HEK293T (cell line): ENCODE data around the gene SSBP2.

ENCODE experiments used
- CTCF ChIA-PET: fragments of 350-600 bp; formaldehyde crosslinking; extraction: SDS; loops from one replicate; lab custom pipeline; 2021; ENCODE audit warnings: antibody characterized with exemption, inconsistent platforms; lab: Yijun Ruan, JAX
- POLR2A ChIA-PET: fragments of 350-600 bp; formaldehyde crosslinking; extraction: SDS; loops from one replicate; lab custom pipeline; 2020; ENCODE audit warnings: antibody characterized with exemption, inconsistent platforms; lab: Yijun Ruan, JAX
- DNase-seq: peaks from one replicate; pipeline ENCODE4 v3.0.0; 2012; ENCODE audit warnings: mixed read lengths; ENCODE audit errors: extremely low spot score
- ARNT ChIP-seq: fragments of 450-650 bp; IDR thresholded peaks from 2 replicates; pipeline ENCODE4 v1.6.1; 2017; ENCODE audit warnings: mild to moderate bottlenecking
- BHLHE40 ChIP-seq: fragments of 450-650 bp; IDR thresholded peaks from 2 replicates; pipeline ENCODE4 v1.6.1; 2016; ENCODE audit warnings: mild to moderate bottlenecking, moderate library complexity, borderline replicate concordance
- CTBP1 ChIP-seq: fragments of 450-650 bp; IDR thresholded peaks from 2 replicates; pipeline ENCODE4 v1.6.1; 2016; ENCODE audit warnings: borderline replicate concordance
- ELF4 ChIP-seq: fragments of 450-650 bp; IDR thresholded peaks from 2 replicates; pipeline ENCODE4 v1.6.1; 2017; ENCODE audit warnings: antibody characterized with exemption
- FOXA1 ChIP-seq: fragments of 450-650 bp; IDR thresholded peaks from 2 replicates; pipeline ENCODE4 v1.6.1; 2016; ENCODE audit warnings: mild to moderate bottlenecking
- FOXK2 ChIP-seq: fragments of 450-650 bp; IDR thresholded peaks from 2 replicates; pipeline ENCODE4 v1.6.1; 2016; ENCODE audit warnings: mild to moderate bottlenecking
- FOXM1 ChIP-seq: fragments of 450-650 bp; IDR thresholded peaks from 2 replicates; pipeline ENCODE4 v1.6.1; 2017; ENCODE audit warnings: mild to moderate bottlenecking, borderline replicate concordance
- HDGF ChIP-seq: fragments of 450-650 bp; IDR thresholded peaks from 2 replicates; pipeline ENCODE4 v1.6.1; 2017; ENCODE audit warnings: antibody characterized with exemption, borderline replicate concordance
- L3MBTL2 ChIP-seq: fragments of 450-650 bp; conservative IDR thresholded peaks from 2 replicates; pipeline ENCODE4 v1.6.1; 2016; ENCODE audit warnings: mild to moderate bottlenecking
- LEF1 ChIP-seq: fragments of 450-650 bp; IDR thresholded peaks from 2 replicates; pipeline ENCODE4 v1.6.1; 2017; ENCODE audit warnings: mild to moderate bottlenecking, borderline replicate concordance
- NFRKB ChIP-seq: fragments of 450-650 bp; IDR thresholded peaks from 2 replicates; pipeline ENCODE4 v1.6.1; 2016; ENCODE audit warnings: mild to moderate bottlenecking, moderate library complexity
- SP1 ChIP-seq: fragments of 450-650 bp; IDR thresholded peaks from 2 replicates; pipeline ENCODE4 v1.6.1; 2017
- SUZ12 ChIP-seq: fragments of 450-650 bp; IDR thresholded peaks from 2 replicates; pipeline ENCODE4 v1.6.1; 2016; ENCODE audit warnings: mild to moderate bottlenecking
- TARDBP ChIP-seq: fragments of 450-650 bp; IDR thresholded peaks from 2 replicates; pipeline ENCODE4 v1.6.1; 2016
- ZNF384 ChIP-seq: fragments of 450-650 bp; IDR thresholded peaks from 2 replicates; pipeline ENCODE4 v1.6.1; 2016
- TF ChIP-seq, protein P1 (sequence below): fragments of 450-650 bp; IDR thresholded peaks from 2 replicates; pipeline ENCODE4 v1.6.1; 2016

SSBP2 gene

GRCh38 chr5:81428446-81428845 lies 322.5 kb downstream of the SSBP2 start:
- no peak for TF ChIP-seq NFRKB
- TF ChIP-seq ZNF384: 0 out of 2 replicates have a peak, but pooled peaks have one; percentile 28
- ChIA-PET CTCF (interaction anchor here (0.6 kb wide), 1 partner anchor 841 kb away, joined by 5 read pairs; no protein-coding TSS in a partner anchor), POLR2A (no interaction called here)
- no peak for DNase-seq

DNA sequence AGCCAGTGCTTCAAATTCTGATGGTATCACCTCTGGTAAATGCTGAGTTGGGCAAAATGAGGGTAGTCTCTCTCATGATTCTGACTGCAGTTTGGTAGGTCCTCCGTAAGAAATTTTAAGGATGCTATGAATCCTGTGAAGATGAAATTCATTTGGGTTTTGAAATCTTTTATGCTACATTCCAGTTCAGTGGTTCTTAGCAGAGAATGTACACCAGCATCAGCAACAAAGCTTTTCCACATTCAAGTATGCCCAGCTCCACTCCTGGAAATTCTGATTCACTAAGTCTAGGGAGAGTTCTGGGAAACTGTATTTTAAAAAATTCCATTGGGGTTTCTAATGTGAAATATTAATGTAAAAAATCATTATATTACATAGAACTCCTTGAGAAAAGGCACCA lies 323.3 kb downstream of the SSBP2 start:
- no peak for DNase-seq
- CTCF ChIA-PET: interaction anchor here (0.7 kb wide), 1 partner anchor 831 kb away, joined by 3 read pairs; no protein-coding TSS in a partner anchor
- TF ChIP-seq SP1 (no peak), TARDBP (no peak), FOXA1 (no peak), BHLHE40 (no peak), FOXK2 (no peak), CTBP1 (no peak), LEF1 (no peak), ZNF384 (no peak), SUZ12 (no peak), ARNT (no peak), L3MBTL2 (no peak), NFRKB (no peak), HDGF (no peak), FOXM1 (no peak), ELF4 (no peak)
- TF ChIP-seq, protein P1, sequence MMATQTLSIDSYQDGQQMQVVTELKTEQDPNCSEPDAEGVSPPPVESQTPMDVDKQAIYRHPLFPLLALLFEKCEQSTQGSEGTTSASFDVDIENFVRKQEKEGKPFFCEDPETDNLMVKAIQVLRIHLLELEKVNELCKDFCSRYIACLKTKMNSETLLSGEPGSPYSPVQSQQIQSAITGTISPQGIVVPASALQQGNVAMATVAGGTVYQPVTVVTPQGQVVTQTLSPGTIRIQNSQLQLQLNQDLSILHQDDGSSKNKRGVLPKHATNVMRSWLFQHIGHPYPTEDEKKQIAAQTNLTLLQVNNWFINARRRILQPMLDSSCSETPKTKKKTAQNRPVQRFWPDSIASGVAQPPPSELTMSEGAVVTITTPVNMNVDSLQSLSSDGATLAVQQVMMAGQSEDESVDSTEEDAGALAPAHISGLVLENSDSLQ: no peak
- POLR2A ChIA-PET: no interaction called here

DNA sequence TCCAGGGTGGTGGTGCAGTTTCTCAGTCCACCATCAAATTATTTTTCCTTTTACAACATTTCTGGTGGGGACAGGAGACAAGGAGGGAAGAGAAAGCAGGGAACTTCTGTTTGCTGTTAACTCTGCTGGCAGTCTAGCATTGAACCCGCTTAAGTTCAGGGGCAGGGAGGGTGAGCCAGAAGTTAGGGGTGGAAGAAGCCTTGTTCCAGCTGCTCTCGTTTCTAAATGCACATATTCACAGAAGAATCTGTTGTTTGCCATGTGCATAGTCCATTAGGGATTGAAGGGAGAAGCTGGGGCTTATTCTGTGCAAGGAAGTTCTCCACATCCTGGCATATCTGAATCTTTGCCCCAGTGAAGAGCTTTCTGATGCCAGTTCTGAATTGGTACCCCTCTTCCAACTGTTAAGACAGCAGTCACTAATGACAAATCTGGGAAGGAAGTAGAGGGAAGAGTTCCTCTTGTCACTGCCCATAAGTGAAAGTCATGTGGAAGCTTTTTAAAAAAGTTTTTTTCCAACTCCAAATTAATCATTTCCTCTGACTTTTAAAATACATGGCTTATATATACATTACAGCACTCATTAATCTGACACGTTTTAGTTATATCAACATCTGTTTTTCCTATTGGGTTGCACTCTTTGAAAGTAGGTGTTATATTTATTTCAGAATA lies 324.4 kb downstream of the SSBP2 start:
- ChIA-PET CTCF (interaction anchor here (0.5 to 1.4 kb wide), 6 partner anchors 16 to 1917 kb away, joined by 3 to 6 read pairs (median 4); no protein-coding TSS in a partner anchor), POLR2A (no interaction called here)
- TF ChIP-seq TARDBP (no peak), L3MBTL2 (no peak), FOXM1 (no peak), ARNT (no peak), SP1 (no peak), BHLHE40 (no peak), ZNF384 (no peak), CTBP1 (no peak), ELF4 (no peak), HDGF (no peak), LEF1 (no peak), SUZ12 (no peak)
- TF ChIP-seq, protein P1: no peak
- no peak for DNase-seq

GRCh38 chr5:81425569-81425968 lies 325.3 kb downstream of the SSBP2 start:
- POLR2A ChIA-PET: no interaction called here
- TF ChIP-seq ARNT (no peak), ZNF384 (peak; percentile 90), TARDBP (no peak), LEF1 (no peak)
- TF ChIP-seq, protein P1: no peak
- CTCF ChIA-PET: interaction anchor here (0.8 to 1.4 kb wide), 4 partner anchors 8 to 740 kb away, joined by 3 to 4 read pairs (median 4); no protein-coding TSS in a partner anchor
- DNase-seq: no peak

GRCh38 chr5:81424728-81425127 lies 326.2 kb downstream of the SSBP2 start:
- POLR2A ChIA-PET: no interaction called here
- DNase-seq: no peak
- no peak for TF ChIP-seq FOXK2
- TF ChIP-seq CTBP1: no peak
- TF ChIP-seq ZNF384: no peak
- no peak for TF ChIP-seq SUZ12
- TF ChIP-seq L3MBTL2: no peak
- no peak for TF ChIP-seq TARDBP
- no peak for TF ChIP-seq FOXA1
- no peak for TF ChIP-seq ARNT
- TF ChIP-seq LEF1: no peak
- TF ChIP-seq ELF4: no peak
- TF ChIP-seq, protein P1: no peak
- TF ChIP-seq NFRKB: no peak
- no peak for TF ChIP-seq BHLHE40
- CTCF ChIA-PET: interaction anchor here (0.9 to 1.1 kb wide), 2 partner anchors 9 to 68 kb away, joined by 3 to 4 read pairs; no protein-coding TSS in a partner anchor

- CTCF ChIA-PET: interaction anchor here (0.6 kb wide), 1 partner anchor 835 kb away, joined by 3 read pairs; no protein-coding TSS in a partner anchor
These were observed 328.2 kb downstream of the SSBP2 start for GRCh38 chr5:81422671-81423070.

More at GRCh38 chr5:81422671-81423070, 328.2 kb downstream of the SSBP2 start:
- TF ChIP-seq, protein P1: peak; percentile 65
- no peak for TF ChIP-seq NFRKB
- no peak for TF ChIP-seq BHLHE40
- no peak for TF ChIP-seq SUZ12
- TF ChIP-seq ELF4: no peak
- TF ChIP-seq FOXM1: no peak
- TF ChIP-seq TARDBP: peak; percentile 38; the same call in 1 of the 2 replicates
- 0 out of 2 replicates have a peak, but pooled peaks have one; percentile 28 for TF ChIP-seq ZNF384
- peak; percentile 64 for TF ChIP-seq FOXA1
- TF ChIP-seq ARNT: peak; percentile 62; the same call in 1 of the 2 replicates
- peak; percentile 59; the same call in 1 of the 2 replicates for TF ChIP-seq LEF1
- TF ChIP-seq L3MBTL2: no peak
- no peak for TF ChIP-seq FOXK2
- peak; percentile 97 for TF ChIP-seq CTBP1
- no peak for TF ChIP-seq HDGF
- no peak for TF ChIP-seq SP1
- DNase-seq: peak; percentile 24
- POLR2A ChIA-PET: no interaction called here
